HFF-Myc (cell line): ENCODE data around the gene TSPAN4.

Experiments
- DNase-seq: peaks from one replicate; pipeline ENCODE4 v3.0.0-alpha.2; 2011; ENCODE audit warnings: low read depth; ENCODE audit errors: extremely low read depth
- H3K4me3 ChIP-seq: replicated peaks from 2 replicates; pipeline ENCODE4 v1.5.1; 2011; ENCODE audit warnings: low read depth, mild to moderate bottlenecking, control low read depth, low read length
- CTCF ChIP-seq: IDR thresholded peaks from 2 replicates; pipeline ENCODE4 v1.5.1; 2012; ENCODE audit warnings: mild to moderate bottlenecking, low read depth, low read length, control low read depth; ENCODE audit errors: missing control alignments

TSPAN4 gene

DNA sequence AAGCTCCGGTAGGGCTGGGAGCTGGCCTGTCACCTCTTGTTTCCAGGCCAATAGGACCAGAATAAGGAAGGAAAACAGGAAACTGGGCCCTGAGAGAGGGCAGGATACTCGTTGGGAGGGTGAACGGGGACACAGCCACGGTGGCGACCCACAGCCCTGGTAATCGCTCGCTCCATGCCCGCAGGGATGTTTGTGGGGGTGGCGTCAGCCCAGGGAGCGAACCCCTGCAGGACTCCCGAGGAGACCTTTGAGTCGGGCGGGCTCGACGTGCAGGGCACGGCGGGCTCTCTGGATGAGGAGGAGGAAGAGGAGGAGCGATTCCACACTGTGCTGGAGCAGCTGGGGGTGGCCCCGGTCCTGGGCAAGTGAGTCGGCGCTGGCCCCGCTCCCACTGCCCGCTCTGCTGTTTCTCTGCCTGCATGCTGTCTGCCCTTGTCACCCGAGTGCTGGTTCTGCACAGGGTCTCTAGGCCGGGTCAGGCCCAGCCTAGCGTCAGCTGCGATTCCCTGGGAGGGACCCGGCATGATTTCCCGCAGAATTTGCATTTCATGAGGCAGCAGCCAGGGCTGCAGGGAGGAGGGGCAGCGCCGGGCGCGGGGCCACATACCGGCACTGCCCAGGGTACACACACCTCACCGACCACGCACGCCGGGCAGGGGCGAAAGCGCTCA, 13.3 kb upstream of the TSPAN4 start:
- no peak for DNase-seq

GRCh38 chr11:829847-830294, 12.8 kb upstream of the TSPAN4 start:
- no peak for TF ChIP-seq CTCF
- DNase-seq = no peak
- H3K4me3 ChIP-seq = peak overlapping the region; percentile 19

More for the DNA sequence above, 13.3 kb upstream of the TSPAN4 start:
- peak overlapping the region; percentile 19 for H3K4me3 ChIP-seq
- TF ChIP-seq CTCF = no peak

- H3K4me3 ChIP-seq = peak overlapping the region; percentile 28
- DNase-seq = no peak
- TF ChIP-seq CTCF = no peak
These were observed 12.1 kb upstream of the TSPAN4 start for GRCh38 chr11:830295-831117.

- no peak for DNase-seq
- no peak overlapping the region for H3K4me3 ChIP-seq
- TF ChIP-seq CTCF = no peak
These were observed 11.4 kb upstream of the TSPAN4 start for GRCh38 chr11:831118-831864.

- TF ChIP-seq CTCF = no peak
- peak overlapping the region; percentile 43 for H3K4me3 ChIP-seq
- no peak for DNase-seq
These were observed 10.6 kb upstream of the TSPAN4 start for GRCh38 chr11:831961-832528.

DNA sequence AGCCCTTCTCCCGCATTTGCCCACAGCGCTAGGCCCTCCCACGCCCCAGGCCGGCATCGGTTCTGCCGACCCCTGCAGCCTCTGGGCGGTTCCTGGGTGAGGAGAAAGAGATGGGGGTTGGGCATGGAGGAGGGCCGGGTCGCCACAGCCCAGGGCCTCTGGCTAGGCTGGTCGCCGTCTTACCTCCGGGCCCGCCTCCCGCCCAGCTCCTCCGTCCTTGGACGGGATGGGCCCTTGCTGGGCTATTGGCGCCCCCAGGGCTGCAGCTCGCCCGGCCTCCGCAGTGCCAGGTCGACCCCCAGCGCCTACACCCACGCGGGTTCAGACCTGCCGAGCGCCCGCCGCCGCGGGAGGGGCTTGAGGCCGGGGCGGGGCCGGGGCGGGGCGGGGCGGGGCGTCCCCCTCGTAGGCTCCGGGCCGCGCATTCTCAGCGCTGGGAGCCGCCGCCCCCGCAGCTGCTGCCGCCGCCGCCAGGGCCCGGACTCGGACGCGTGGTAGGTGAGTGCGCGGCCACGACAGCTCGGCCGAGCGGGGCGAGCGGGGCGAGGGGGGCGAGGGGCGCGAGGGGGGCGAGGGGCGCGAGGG, 10.0 kb upstream of the TSPAN4 start, which contains the start of gene CD151:
TSS of gene CD151 (plus strand) at position 424 of the 585 bp plus-strand sequence. CDS start 3,118 bp downstream, outside the sequence.
- DNase-seq = no peak
- peak within 1 kb of the TSS; percentile 72 for H3K4me3 ChIP-seq
- TF ChIP-seq CTCF = no peak
